Brain pericyte (primary cell): ENCODE measurements around the gene ANKRD50.

Experiments
- DNase-seq: peaks from one replicate; pipeline ENCODE4 v3.0.0-alpha.2; 2012; ENCODE audit warnings: low read depth, low spot score

Gene ANKRD50

DNA sequence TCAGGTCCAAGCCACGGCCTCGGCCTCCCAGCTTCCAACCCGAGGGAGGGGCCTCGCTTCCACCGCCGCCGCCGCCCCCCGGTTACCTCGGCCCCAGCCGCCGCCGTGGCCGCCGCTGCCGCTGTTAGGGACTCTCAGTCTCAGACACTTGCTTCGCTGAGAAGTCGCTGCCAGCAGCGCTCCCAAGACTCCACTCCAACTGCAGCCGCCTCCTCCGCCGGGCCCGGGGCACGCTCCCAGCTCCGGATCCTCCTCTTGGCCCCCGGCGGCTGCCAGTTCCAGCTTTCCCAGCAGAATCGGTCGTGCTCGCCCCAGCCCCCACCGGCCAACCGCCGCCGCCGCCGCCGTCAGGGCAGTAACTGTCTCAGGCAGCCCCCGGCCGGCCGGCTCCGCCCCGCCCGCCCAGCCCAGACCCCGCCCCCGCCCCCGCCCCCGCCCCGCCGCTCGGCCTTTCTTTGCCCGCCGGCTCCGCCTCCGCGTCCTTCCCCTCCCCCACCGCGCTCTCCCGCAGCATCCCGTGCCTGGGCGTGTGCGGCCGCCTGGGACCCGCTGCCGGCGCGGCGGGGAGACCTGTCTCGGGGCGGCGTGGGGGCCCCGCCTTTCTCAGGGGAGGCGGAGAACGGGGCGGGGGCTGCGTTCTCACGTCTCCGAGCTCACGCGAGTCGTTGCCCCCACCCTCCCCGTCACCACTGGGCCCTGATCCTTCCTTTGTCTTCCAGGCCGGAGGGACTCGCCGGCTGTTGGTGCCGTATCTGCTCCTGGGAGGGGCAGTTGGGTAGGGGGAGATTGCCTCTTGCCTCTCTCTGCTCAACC, at the start of gene ANKRD50:
Gene ANKRD50 (minus strand): TSS at position 361 of the 813 bp plus-strand sequence. CDS start 2,221 bp downstream, outside the sequence.
- peak; percentile 85 for DNase-seq

- no peak for DNase-seq
Measured at GRCh38 chr4:124757126-124757525, 44.6 kb upstream of the ANKRD50 start.

DNA sequence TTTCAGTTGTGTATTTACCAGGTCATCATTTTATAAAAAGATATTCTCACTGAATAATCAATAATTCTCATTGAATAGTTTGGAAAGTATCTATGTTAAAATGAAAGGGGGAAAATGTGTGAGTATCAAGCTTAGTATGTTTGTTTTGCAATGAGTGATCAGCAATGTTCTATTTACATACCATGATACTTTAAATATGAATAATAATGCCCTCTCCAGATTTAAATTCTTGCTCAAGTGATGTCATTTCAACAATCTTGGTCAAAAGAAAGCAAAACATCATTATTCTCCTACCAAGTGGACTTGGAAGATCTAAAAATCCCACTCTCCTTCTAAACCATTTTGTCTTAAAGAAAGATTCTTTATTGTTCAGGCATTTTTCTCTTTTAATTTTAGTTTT, 42.1 kb upstream of the ANKRD50 start:
- DNase-seq = no peak

- no peak for DNase-seq
Measured at GRCh38 chr4:124753941-124754581, 41.5 kb upstream of the ANKRD50 start.

DNA sequence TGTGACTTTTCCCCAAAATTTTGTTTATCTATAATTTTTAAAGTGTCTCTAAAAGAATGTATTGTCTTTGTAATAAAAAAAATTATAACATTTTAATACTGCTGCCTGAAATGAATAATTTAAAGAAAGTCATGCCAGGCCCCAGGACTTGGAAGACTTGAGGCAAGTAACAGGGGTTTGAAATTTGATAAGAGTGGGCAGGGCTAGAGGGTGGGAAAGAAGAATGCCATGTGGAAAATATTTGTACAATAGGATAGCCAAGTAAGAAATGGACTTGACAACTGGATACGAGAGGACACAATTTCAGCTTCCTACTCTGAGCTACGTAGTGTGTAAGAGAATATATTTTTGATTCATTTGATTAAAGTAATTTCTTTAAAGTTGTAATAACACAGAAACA, 36.9 kb upstream of the ANKRD50 start:
- DNase-seq = no peak

- DNase-seq = no peak
Measured at GRCh38 chr4:124748965-124749364, 36.4 kb upstream of the ANKRD50 start.

GRCh38 chr4:124745985-124746801, 33.7 kb upstream of the ANKRD50 start:
- no peak for DNase-seq

GRCh38 chr4:124743711-124744110, 31.2 kb upstream of the ANKRD50 start:
- no peak for DNase-seq

DNA sequence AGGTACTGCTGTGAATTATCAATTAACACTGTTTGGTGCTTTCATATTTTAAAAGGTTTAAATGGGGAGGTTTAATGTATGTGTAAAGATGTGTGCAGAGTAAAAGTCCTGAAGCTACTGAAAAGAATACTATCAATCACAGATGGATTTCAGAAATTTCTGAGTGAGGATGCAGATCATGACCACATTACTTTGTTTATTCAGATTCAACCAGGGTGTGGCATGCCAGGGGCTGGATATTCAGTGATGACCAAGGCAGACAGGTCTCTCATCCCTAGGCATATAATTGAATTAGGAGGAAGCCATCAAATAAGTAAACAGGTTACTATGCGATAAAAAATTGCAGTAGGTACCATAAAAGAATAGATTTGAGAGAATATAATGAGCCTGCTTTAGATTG, 28.0 kb upstream of the ANKRD50 start:
- no peak for DNase-seq

- DNase-seq = no peak
Measured at GRCh38 chr4:124738994-124739393, 26.5 kb upstream of the ANKRD50 start.

DNA sequence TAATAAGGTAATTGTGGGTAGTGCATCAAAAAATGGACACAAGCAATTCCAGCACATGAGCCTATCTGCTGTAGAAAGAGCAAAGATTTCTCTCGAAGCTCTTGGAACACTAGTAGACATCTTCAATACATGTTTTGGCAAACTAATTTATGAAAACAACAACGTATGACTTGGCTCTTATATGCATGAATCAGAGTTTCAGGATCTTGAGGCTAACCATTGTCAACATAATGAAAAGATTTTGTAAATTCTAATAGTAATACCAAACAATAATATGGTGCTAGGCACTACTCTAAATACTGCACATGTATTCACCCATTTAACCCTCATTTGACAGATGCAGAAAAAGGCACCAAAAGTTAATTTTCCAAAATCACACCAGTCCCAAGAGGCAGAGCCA, 25.1 kb upstream of the ANKRD50 start:
- no peak for DNase-seq

GRCh38 chr4:124736526-124736925, 24.0 kb upstream of the ANKRD50 start:
- no peak for DNase-seq

GRCh38 chr4:124727331-124727890, 14.9 kb upstream of the ANKRD50 start:
- no peak for DNase-seq

DNA sequence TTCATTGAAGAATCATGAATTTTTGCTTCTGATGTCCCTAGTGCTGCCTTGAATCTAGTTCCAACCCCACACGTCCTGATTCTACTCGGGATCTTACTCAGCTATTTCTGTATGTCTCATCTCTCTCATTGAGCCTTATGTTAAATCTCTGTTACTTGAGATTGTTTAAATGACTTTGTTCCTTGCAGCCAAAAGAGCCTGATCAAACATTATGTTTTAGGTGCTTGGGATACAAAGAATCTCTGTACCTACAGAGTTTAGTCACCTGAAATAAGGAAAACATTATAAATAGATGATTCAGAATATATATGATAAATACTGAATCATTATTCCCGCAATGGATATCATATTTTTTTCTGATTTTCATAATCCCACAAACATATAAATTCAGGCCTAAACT, 13.7 kb upstream of the ANKRD50 start:
- DNase-seq = no peak

- no peak for DNase-seq
Measured at GRCh38 chr4:124722071-124722470, 9.5 kb upstream of the ANKRD50 start.

DNA sequence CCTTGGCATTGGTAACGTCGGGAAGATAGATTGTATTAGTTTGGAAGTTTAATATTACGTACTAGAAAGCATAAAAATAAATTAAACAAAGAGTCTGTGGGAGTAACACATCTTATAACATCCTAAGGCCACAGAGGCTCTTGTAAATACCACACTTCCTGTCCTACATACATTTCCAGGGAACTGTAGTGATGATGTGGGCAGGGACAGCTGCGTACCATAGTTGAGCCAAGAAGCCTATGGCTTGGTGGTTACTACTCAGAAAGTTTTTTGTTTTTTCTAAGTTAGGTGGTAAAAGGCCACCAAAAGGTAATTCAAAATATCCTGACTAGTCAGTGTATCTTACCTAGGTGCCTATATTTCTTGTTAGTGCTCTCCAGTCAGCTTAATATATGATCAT, 4.6 kb upstream of the ANKRD50 start:
- no peak for DNase-seq

DNA sequence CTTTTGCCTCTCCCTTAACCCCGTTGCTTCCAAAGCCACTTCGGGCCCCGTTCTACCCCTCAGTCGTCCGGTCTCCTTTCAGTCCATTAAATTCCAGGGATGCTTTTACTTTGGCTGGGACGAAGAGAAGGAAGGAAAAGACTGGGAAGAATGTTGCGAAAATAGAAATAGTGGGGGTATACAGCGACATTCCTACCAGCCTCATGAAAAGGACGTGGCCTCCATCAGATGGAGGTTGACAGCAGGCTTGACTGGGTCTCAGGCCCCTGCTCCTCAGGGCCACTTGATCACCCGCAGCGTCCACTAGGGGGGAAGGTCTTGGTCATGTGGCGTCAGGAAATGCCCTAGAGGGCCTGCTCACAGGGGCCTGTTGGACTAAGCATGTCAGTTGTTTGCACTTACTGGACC, 657 bp upstream of the ANKRD50 start:
- no peak for DNase-seq

DNA sequence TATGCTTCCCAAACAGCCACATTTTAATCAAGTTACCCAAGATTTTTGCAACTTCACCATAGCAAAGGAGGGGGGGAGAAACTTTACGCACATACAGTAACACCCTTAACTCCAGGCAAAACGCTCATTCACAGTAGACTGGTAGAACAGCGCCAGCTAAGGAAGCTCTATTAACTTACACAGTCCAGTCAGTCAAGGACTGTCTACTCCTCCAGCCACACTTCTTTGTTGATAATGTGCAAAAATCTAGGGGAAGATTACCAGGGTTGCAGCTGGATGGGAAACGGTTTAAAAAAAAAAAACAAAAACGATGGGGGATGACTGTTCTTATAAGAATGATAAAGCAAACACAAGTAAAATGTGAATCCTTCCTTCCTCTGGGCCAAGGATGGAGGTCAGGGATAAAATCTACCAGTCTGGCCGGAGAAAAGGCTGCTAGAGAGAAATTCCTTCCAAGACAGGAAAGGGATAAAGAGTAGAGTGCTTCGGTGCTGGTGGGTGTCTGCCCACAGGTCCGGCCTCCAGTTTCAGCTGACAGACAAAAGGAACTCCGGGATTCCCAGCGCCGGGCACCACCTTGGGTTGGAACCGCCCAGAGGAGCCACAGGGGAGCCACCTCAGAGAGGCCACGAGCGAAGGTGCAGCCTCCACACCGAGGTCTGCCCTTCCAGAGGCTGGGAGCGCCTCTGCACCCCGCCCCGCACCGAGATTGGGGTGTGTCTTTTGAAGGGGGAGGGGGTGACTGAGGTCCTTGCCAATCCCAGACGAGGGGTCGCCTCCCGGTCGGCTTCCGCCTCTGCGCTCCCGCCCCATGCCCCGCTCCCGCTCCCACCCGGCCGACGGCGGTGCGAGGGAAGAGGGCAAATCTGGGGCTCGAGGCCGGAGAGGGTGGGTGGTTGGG, 811 bp downstream of the ANKRD50 start:
- DNase-seq = no peak

- no peak for DNase-seq
Measured at GRCh38 chr4:124710911-124711310, 1.6 kb downstream of the ANKRD50 start.

- DNase-seq = no peak
Measured at GRCh38 chr4:124710015-124710741, 2.4 kb downstream of the ANKRD50 start.
